ENCODE results near the gene CDT1.
"Not testable (repeated sequence)": the region's sequence is repeated elsewhere in the genome, so short reads cannot be mapped to it uniquely, and the experiment has no call there.

Gene CDT1

GRCh38 chr16:88820385-88821025 is 16.9 kb downstream of the CDT1 start:
- DNase-seq = no peak

- DNase-seq = no peak
Observed at GRCh38 chr16:88821168-88821850, 17.7 kb downstream of the CDT1 start.

GRCh38 chr16:88822281-88823040 is 18.9 kb downstream of the CDT1 start:
- no peak for DNase-seq

GRCh38 chr16:88823646-88824045 is 20.1 kb downstream of the CDT1 start:
- not testable (repeated sequence) for DNase-seq

GRCh38 chr16:88824256-88825077 is 20.9 kb downstream of the CDT1 start:
- no peak for DNase-seq

- no peak for DNase-seq
Observed at GRCh38 chr16:88825146-88825545, 21.6 kb downstream of the CDT1 start.

GRCh38 chr16:88826070-88826840 is 22.7 kb downstream of the CDT1 start:
- DNase-seq = no peak

GRCh38 chr16:88827727-88828126 is 24.1 kb downstream of the CDT1 start:
- no peak for DNase-seq

GRCh38 chr16:88828711-88829110 is 25.1 kb downstream of the CDT1 start:
- no peak for DNase-seq

GRCh38 chr16:88830258-88830657 is 26.7 kb downstream of the CDT1 start:
- DNase-seq = no peak

- no peak for DNase-seq
Observed at GRCh38 chr16:88830783-88831182, 27.2 kb downstream of the CDT1 start.

GRCh38 chr16:88831838-88832237 is 28.2 kb downstream of the CDT1 start:
- DNase-seq = no peak

- DNase-seq = no peak
Observed at GRCh38 chr16:88833086-88833485, 29.5 kb downstream of the CDT1 start.

GRCh38 chr16:88834670-88835069 is 31.1 kb downstream of the CDT1 start:
- no peak for DNase-seq

- no peak for DNase-seq
Observed at GRCh38 chr16:88835383-88835782, 31.8 kb downstream of the CDT1 start.

GRCh38 chr16:88835818-88836217 is 32.2 kb downstream of the CDT1 start:
- DNase-seq = no peak

GRCh38 chr16:88836791-88837190 is 33.2 kb downstream of the CDT1 start:
- DNase-seq = no peak

- DNase-seq = no peak
Observed at GRCh38 chr16:88837806-88838205, 34.2 kb downstream of the CDT1 start.

GRCh38 chr16:88838566-88838965 is 35.0 kb downstream of the CDT1 start:
- no peak for DNase-seq

- no peak for DNase-seq
Observed at GRCh38 chr16:88839026-88839529, 35.5 kb downstream of the CDT1 start.

- no peak for DNase-seq
Observed at GRCh38 chr16:88839745-88840599, 36.4 kb downstream of the CDT1 start.
